SK-N-SH (cell line): Measurements from ENCODE around the gene SHROOM3. TPM values are rescaled to one million over a fixed set of nuclear protein-coding genes. Genes with fewer than 3 reads are reported as not detected.

ENCODE experiments used
- CTCF ChIA-PET: fragments of 300-600, 350-600 bp; formaldehyde crosslinking; extraction: SDS; loops from one replicate; lab custom pipeline; 2021; lab: Yijun Ruan, JAX
- POLR2A ChIA-PET: fragments of 350-600 bp; sonication (Branson Sonifier 250); formaldehyde crosslinking; extraction: SDS; loops from one replicate; lab custom pipeline; 2020; ENCODE audit warnings: antibody characterized with exemption, inconsistent platforms; lab: Yijun Ruan, JAX
- DNase-seq: peaks from one replicate; pipeline ENCODE4 v3.0.0; 2012
- H2AFZ ChIP-seq: fragments of 200-600 bp; sonication (generic); 2 replicates; pipeline ENCODE4 v1.8.1; 2016; ENCODE audit warnings: antibody characterized with exemption, mild to moderate bottlenecking, low read depth
- H3F3A ChIP-seq: fragments of 200-600 bp; sonication (generic); replicated peaks from 2 replicates; pipeline ENCODE3; 2016; ENCODE audit warnings: antibody characterized with exemption, mild to moderate bottlenecking; ENCODE audit not compliant: insufficient read depth
- H3K27ac ChIP-seq, 2 experiments: fragments of 200-500 bp in 1 of 2; fragments of 200-600 bp in 1 of 2; sonication (Bioruptor generic) in 1 of 2; sonication (generic), shearing (Covaris generic) in 1 of 2; 2 replicates each; pipeline versions ENCODE4 v1.5.1 to v1.6.1; 2014 to 2016; ENCODE audit warnings: low read depth in 2 of 2, inconsistent platforms in 1 of 2, low read length in 1 of 2, mild to moderate bottlenecking in 1 of 2, mixed read lengths in 1 of 2
- H3K27me3 ChIP-seq: fragments of 200-600 bp; sonication (generic), shearing (Covaris generic); 2 replicates; pipeline ENCODE4 v1.6.1; 2016; ENCODE audit warnings: mixed run types; ENCODE audit not compliant: insufficient read depth
- H3K36me3 ChIP-seq, 2 experiments: fragments of 200-500 bp in 1 of 2; fragments of 200-600 bp in 1 of 2; sonication (Bioruptor generic) in 1 of 2; sonication (generic) in 1 of 2; replicated peaks in 1 of 2; 2 replicates each; pipeline versions ENCODE3 to v1.5.1; 2014 to 2016; ENCODE audit warnings: low read length in 1 of 2, mild to moderate bottlenecking in 1 of 2; ENCODE audit not compliant: insufficient read depth in 2 of 2, control insufficient read depth in 1 of 2
- H3K4me1 ChIP-seq, 2 experiments: fragments of 200-500 bp in 1 of 2; fragments of 200-600 bp in 1 of 2; sonication (Bioruptor generic) in 1 of 2; sonication (generic), shearing (Covaris generic) in 1 of 2; 2 replicates each; pipeline versions ENCODE4 v1.5.1 to v1.6.1; 2014 to 2016; ENCODE audit warnings: low read depth in 1 of 2, low read length in 1 of 2, mixed run types in 1 of 2; ENCODE audit not compliant: insufficient read depth in 2 of 2, control insufficient read depth in 1 of 2
- H3K4me2 ChIP-seq: fragments of 200-600 bp; sonication (generic), shearing (Covaris generic); 2 replicates; pipeline ENCODE4 v1.6.1; 2017; ENCODE audit warnings: mixed run types
- H3K4me3 ChIP-seq, 2 experiments: fragments of 200-500 bp in 1 of 2; fragments of 200-600 bp in 1 of 2; sonication (Bioruptor generic) in 1 of 2; sonication (generic), shearing (Covaris generic) in 1 of 2; 2 replicates each; pipeline versions ENCODE4 v1.5.1 to v1.8.1; 2014 to 2016; ENCODE audit warnings: low read depth in 2 of 2, inconsistent platforms in 1 of 2, low read length in 1 of 2, mild to moderate bottlenecking in 1 of 2, mixed read lengths in 1 of 2, moderate library complexity in 1 of 2
- H3K79me2 ChIP-seq: fragments of 200-600 bp; sonication (generic); 2 replicates; pipeline ENCODE4 v1.8.1; 2017; ENCODE audit warnings: mild to moderate bottlenecking; ENCODE audit not compliant: insufficient read depth
- H3K9ac ChIP-seq: fragments of 200-600 bp; sonication (generic); 2 replicates; pipeline ENCODE4 v1.6.1; 2017; ENCODE audit warnings: mixed run types
- H3K9me2 ChIP-seq: fragments of 200-600 bp; sonication (generic); 2 replicates; pipeline ENCODE4 v1.6.1; 2017; ENCODE audit warnings: mixed run types
- H3K9me3 ChIP-seq: fragments of 200-600 bp; sonication (generic); 2 replicates; pipeline ENCODE4 v1.6.1; 2017; ENCODE audit warnings: mixed run types, mild to moderate bottlenecking, moderate library complexity
- H4K20me1 ChIP-seq: fragments of 200-600 bp; sonication (generic); 2 replicates; pipeline ENCODE4 v1.6.1; 2017; ENCODE audit warnings: mild to moderate bottlenecking, mixed run types; ENCODE audit not compliant: insufficient read depth
- CHD2 ChIP-seq: fragments of 150-350 bp; IDR thresholded peaks from 2 replicates; pipeline ENCODE4 v1.6.1; 2018; ENCODE audit warnings: low read length; ENCODE audit not compliant: partially characterized antibody
- ELF1 ChIP-seq: IDR thresholded peaks from 2 replicates; pipeline ENCODE4 v1.4.0; 2012
- EP300 ChIP-seq, 2 experiments: IDR thresholded peaks; 2 replicates each; pipeline versions ENCODE4 v1.4.0 to v1.6.1; 2012; ENCODE audit warnings: borderline replicate concordance in 1 of 2, low read depth in 1 of 2, low read length in 1 of 2
- EZH2phosphoT487 ChIP-seq: fragments of 200-600 bp; sonication (generic); IDR thresholded peaks from 2 replicates; pipeline ENCODE4 v1.6.1; 2017; ENCODE audit warnings: low read depth, mixed run types, mild to moderate bottlenecking, antibody characterized with exemption, moderate library complexity, borderline replicate concordance
- FOXJ3 ChIP-seq: sonication (generic); formaldehyde crosslinking; IDR thresholded peaks from 2 replicates; pipeline ENCODE4 v1.5.1; 2020; ENCODE audit warnings: mild to moderate bottlenecking, missing genetic modification reagents
- FOXM1 ChIP-seq: IDR thresholded peaks from 2 replicates; pipeline ENCODE4 v1.4.0; 2012; ENCODE audit warnings: low read depth, mild to moderate bottlenecking
- GABPA ChIP-seq: IDR thresholded peaks from 2 replicates; pipeline ENCODE4 v1.4.0; 2012; ENCODE audit warnings: low read depth, mild to moderate bottlenecking
- GATA2 ChIP-seq: sonication (generic); formaldehyde crosslinking; IDR thresholded peaks from 2 replicates; pipeline ENCODE4 v1.5.0; 2020; ENCODE audit warnings: mild to moderate bottlenecking, missing genetic modification reagents
- JUND ChIP-seq: IDR thresholded peaks from 2 replicates; pipeline ENCODE4 v1.4.0; 2012
- MEF2A ChIP-seq: IDR thresholded peaks from 2 replicates; pipeline ENCODE4 v1.4.0; 2012; ENCODE audit warnings: low read depth, borderline replicate concordance
- NFIC ChIP-seq: IDR thresholded peaks from 2 replicates; pipeline ENCODE4 v1.4.0; 2012; ENCODE audit warnings: borderline replicate concordance
- NRF1 ChIP-seq: IDR thresholded peaks from 2 replicates; pipeline ENCODE4 v1.6.1; 2012; ENCODE audit warnings: low read depth, mild to moderate bottlenecking, low read length
- POLR2AphosphoS5 ChIP-seq: IDR thresholded peaks from 2 replicates; pipeline ENCODE4 v1.6.1; 2012; ENCODE audit warnings: low read depth, low read length
- RAD21 ChIP-seq: IDR thresholded peaks from 2 replicates; pipeline ENCODE4 v1.6.1; 2012; ENCODE audit warnings: mild to moderate bottlenecking, low read length
- RCOR1 ChIP-seq: fragments of 150-350 bp; IDR thresholded peaks from 2 replicates; pipeline ENCODE4 v1.6.1; 2017; ENCODE audit warnings: antibody characterized with exemption, low read length
- RXRA ChIP-seq: IDR thresholded peaks from 2 replicates; pipeline ENCODE4 v1.4.0; 2012; ENCODE audit warnings: low read depth, mild to moderate bottlenecking, borderline replicate concordance
- SIN3A ChIP-seq: IDR thresholded peaks from 2 replicates; pipeline ENCODE4 v1.6.1; 2012; ENCODE audit warnings: low read depth, mild to moderate bottlenecking, low read length, moderate library complexity, borderline replicate concordance
- SMC3 ChIP-seq: IDR thresholded peaks from 2 replicates; pipeline ENCODE4 v1.6.1; 2012; ENCODE audit warnings: low read depth, low read length, improper control_type of control experiment
- TCF12 ChIP-seq: IDR thresholded peaks from 2 replicates; pipeline ENCODE4 v1.4.0; 2012
- TEAD4 ChIP-seq: IDR thresholded peaks from 2 replicates; pipeline ENCODE4 v1.4.0; 2012; ENCODE audit warnings: mild to moderate bottlenecking, borderline replicate concordance; ENCODE audit not compliant: insufficient read depth
- YY1 ChIP-seq: IDR thresholded peaks from 2 replicates; pipeline ENCODE4 v1.4.0; 2012; ENCODE audit warnings: low read depth, mild to moderate bottlenecking
- WGBS: methylation state at CpG from one replicate; pipeline ENCODE4 v1.1.6; 2017; ENCODE audit warnings: low lambda C conversion rate; 5-methylcytosine and 5-hydroxymethylcytosine counted together
- polyA plus RNA-seq, 3 experiments: library from polyadenylated mRNA; depleted of rRNA; stranded (reverse); fragments of >200 nt; gene quantifications; 2 replicates each; pipeline ENCODE4 v1.2.3, GENCODE V29; 2012
- TF ChIP-seq, protein P1 (sequence below): fragments of 150-350 bp; IDR thresholded peaks from 2 replicates; pipeline ENCODE4 v1.6.1; 2016; ENCODE audit warnings: mild to moderate bottlenecking, low read depth, low read length
- TF ChIP-seq, protein P2 (sequence below): fragments of 150-350 bp; IDR thresholded peaks from 2 replicates; pipeline ENCODE4 v1.6.1; 2017; ENCODE audit warnings: antibody characterized with exemption, low read length, low read depth, borderline replicate concordance
- TF ChIP-seq, protein P3 (sequence below): IDR thresholded peaks from 2 replicates; pipeline ENCODE4 v1.4.0; 2012; ENCODE audit warnings: low read depth, borderline replicate concordance

Gene SHROOM3
- polyA plus RNA-seq, 1 of the 3 experiments (the other 2 are of a cell fraction), result 4.3 TPM

DNA sequence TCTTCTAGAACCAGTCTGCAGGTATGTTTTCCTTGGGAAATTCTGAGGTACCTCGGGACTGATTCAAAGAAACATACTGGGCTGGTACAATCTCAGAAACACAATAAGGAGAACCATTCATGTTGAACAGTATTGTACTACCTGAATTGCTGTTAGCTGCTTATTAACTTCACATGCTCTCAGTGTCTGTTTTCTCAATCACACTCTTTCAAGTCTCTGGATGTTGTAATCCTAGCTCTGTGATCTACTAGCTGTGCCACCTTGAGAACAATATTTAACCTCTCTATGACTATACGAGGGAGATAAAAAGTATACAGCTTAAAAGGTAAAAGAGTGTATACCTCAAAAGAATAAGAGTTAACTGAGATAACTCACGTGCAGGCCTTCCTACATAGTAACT lies 24.4 kb upstream of the SHROOM3 start:
- TF ChIP-seq EP300 (IDR thresholded peaks at IDR 0.05; ENCODE audit: borderline replicate concordance in 1 of 2, low read depth in 1 of 2, low read length in 1 of 2), result no peak
- no peak for TF ChIP-seq RCOR1
- no peak for TF ChIP-seq CHD2
- TF ChIP-seq GATA2 (CRISPR knock-in tag), result no peak
- TF ChIP-seq JUND, result no peak
- no peak for TF ChIP-seq GABPA
- TF ChIP-seq EZH2phosphoT487, result no peak
- TF ChIP-seq, protein P1, sequence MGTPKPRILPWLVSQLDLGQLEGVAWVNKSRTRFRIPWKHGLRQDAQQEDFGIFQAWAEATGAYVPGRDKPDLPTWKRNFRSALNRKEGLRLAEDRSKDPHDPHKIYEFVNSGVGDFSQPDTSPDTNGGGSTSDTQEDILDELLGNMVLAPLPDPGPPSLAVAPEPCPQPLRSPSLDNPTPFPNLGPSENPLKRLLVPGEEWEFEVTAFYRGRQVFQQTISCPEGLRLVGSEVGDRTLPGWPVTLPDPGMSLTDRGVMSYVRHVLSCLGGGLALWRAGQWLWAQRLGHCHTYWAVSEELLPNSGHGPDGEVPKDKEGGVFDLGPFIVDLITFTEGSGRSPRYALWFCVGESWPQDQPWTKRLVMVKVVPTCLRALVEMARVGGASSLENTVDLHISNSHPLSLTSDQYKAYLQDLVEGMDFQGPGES, result no peak
- no peak for TF ChIP-seq RAD21
- TF ChIP-seq NFIC, result no peak
- no peak for TF ChIP-seq FOXJ3
- no peak for TF ChIP-seq SIN3A
- TF ChIP-seq, protein P2, sequence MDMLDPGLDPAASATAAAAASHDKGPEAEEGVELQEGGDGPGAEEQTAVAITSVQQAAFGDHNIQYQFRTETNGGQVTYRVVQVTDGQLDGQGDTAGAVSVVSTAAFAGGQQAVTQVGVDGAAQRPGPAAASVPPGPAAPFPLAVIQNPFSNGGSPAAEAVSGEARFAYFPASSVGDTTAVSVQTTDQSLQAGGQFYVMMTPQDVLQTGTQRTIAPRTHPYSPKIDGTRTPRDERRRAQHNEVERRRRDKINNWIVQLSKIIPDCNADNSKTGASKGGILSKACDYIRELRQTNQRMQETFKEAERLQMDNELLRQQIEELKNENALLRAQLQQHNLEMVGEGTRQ, result no peak
- no peaks in the 10 kb centered on the region for H3K9me3 ChIP-seq
- no peaks in the 10 kb centered on the region for H3K27me3 ChIP-seq
- H3K36me3 ChIP-seq, result no peaks in the 10 kb centered on the region
- no peak for DNase-seq
- H3K9me2 ChIP-seq, result no peaks in the 10 kb centered on the region
- ChIA-PET POLR2A (no interaction called here), CTCF (interaction anchor here (1.2 to 1.5 kb wide), 2 partner anchors 33 to 94 kb away, joined by 3 to 4 read pairs; no protein-coding TSS in a partner anchor)
- H4K20me1 ChIP-seq, result no peaks in the 10 kb centered on the region
- H3K27ac ChIP-seq, result no peak overlapping the region
- no peak overlapping the region for H3K4me3 ChIP-seq
- H3K4me2 ChIP-seq, result no peak overlapping the region
- H3K79me2 ChIP-seq, result no peaks in the 10 kb centered on the region
- H3F3A ChIP-seq, result no peaks in the 10 kb centered on the region
- 69% methylated on average over 3 of the region's 3 CpGs for WGBS
- H3K9ac ChIP-seq, result no peak overlapping the region
- H2AFZ ChIP-seq, result no peak overlapping the region
- H3K4me1 ChIP-seq, result no peaks in the 10 kb centered on the region

DNA sequence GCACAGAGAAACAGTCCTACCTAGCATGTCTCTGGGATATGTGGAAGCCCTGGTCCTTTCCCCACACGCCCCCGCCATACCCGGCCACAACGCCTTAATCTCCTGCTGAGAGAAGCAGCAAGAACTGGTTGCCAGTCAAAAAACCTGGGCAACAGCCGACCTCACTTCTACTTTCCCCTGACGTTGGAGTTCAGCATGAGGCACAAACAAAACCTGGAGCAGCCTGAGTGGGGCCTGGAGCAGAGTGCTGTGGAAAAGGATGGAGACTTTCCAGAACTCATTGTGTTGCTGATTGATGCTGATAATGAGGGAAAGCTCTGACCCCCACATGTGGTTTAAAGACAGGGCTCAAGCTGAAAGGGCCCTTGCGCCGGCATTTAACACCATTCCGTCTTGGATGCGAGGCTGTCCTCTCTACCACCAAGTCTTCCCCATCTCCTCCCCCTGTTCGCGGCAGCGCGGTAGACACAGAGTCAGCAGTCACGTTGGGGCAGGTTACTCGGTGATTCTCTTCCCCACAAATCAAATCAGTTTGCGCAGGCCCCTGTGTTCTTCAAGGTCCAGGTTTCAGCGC lies 14.8 kb upstream of the SHROOM3 start:
- Histone ChIP-seq H3F3A (no peaks in the 10 kb centered on the region), H3K36me3 (no peaks in the 10 kb centered on the region), H3K4me1 (peaks cover 0 to 6% of the 10 kb centered on the region in 2 experiments; a peak in 1 of 4 replicates), H3K27ac (no peak overlapping the region), H3K4me3 (0 out of 4 replicates have a peak overlapping the region, but pooled peaks of 1 of the 2 experiments have one; percentile 32), H4K20me1 (no peaks in the 10 kb centered on the region), H3K9me2 (no peaks in the 10 kb centered on the region), H3K4me2 (peak overlapping the region; percentile 75), H3K27me3 (no peaks in the 10 kb centered on the region), H3K9me3 (no peaks in the 10 kb centered on the region), H3K9ac (no peak overlapping the region), H2AFZ (no peak overlapping the region; the same call in 1 of the 2 replicates), H3K79me2 (no peaks in the 10 kb centered on the region)
- 95% methylated on average over 18 of the region's 18 CpGs for WGBS
- ChIA-PET CTCF (interaction anchor here (1.2 to 3.8 kb wide), 5 partner anchors 10 to 240 kb away, joined by 3 to 9 read pairs (median 6); no protein-coding TSS in a partner anchor), POLR2A (no interaction called here)
- TF ChIP-seq MEF2A, result no peak
- TF ChIP-seq SIN3A, result no peak
- TF ChIP-seq RCOR1, result no peak
- TF ChIP-seq SMC3, result no peak
- no peak for TF ChIP-seq EP300 (IDR thresholded peaks at IDR 0.05; ENCODE audit: borderline replicate concordance in 1 of 2, low read depth in 1 of 2, low read length in 1 of 2)
- no peak for TF ChIP-seq YY1
- TF ChIP-seq TCF12, result no peak
- no peak for TF ChIP-seq RXRA
- TF ChIP-seq FOXM1, result no peak
- TF ChIP-seq NRF1, result no peak
- no peak for TF ChIP-seq GABPA
- TF ChIP-seq JUND, result no peak
- TF ChIP-seq, protein P1, result no peak
- no peak for TF ChIP-seq TEAD4
- TF ChIP-seq, protein P3, sequence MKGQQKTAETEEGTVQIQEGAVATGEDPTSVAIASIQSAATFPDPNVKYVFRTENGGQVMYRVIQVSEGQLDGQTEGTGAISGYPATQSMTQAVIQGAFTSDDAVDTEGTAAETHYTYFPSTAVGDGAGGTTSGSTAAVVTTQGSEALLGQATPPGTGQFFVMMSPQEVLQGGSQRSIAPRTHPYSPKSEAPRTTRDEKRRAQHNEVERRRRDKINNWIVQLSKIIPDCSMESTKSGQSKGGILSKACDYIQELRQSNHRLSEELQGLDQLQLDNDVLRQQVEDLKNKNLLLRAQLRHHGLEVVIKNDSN, result no peak
- TF ChIP-seq ELF1, result no peak
- TF ChIP-seq, protein P2, result no peak
- no peak for TF ChIP-seq POLR2AphosphoS5
- DNase-seq, result peak; percentile 39
